ENCODE measurements around the gene NUDT4B.
"Not testable (repeated sequence)": the region's sequence is repeated elsewhere in the genome, so short reads cannot be mapped to it uniquely, and the experiment has no call there.

NUDT4B gene

DNA sequence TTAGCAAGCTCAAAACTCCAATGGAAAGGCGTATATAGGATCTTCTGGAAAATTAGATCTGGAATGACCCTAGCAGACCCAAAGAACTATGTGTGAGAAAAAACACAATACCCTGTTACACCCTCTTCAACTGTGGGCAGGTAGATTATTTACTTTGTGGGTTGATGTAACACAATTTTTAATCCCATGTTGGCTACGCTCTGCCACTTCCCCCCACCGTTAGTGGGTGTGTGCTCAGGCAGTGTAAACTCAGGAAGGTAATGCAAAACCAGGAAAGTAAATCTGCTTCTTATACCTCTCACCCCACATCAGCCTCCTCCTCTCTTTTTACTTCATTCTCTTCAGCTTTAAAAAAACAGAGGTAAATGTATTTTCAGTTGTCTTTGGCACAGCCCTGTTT, 23.7 kb upstream of the NUDT4B start:
- H3K4me2 ChIP-seq; H3K27ac ChIP-seq; H3K4me1 ChIP-seq; H3K9ac ChIP-seq; H3K4me3 ChIP-seq; H3K27me3 ChIP-seq; H3K36me3 ChIP-seq; H4K20me1 ChIP-seq; H3K9me3 ChIP-seq (replicated peaks in 1 of 11): not testable (repeated sequence)

DNA sequence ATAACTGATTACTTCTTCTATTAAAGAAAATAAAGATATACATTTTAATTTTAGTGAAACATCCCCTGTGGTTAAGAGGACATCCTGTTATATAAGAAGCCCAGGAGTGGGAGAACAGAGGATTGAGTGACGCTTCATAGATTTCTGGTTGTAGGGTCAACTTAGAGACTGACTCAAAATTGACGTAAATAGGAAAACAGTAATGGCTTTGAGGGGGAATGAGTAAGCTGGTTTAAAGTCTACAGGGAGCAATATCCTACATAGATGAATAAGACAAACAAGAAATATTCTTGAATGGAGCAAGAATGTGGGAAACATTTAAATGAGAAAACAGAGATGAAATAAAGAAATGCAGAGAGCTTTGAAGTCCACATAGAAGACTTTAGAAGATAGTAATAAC, 20.7 kb upstream of the NUDT4B start:
- not testable (repeated sequence) for H3K27ac ChIP-seq; H3K4me1 ChIP-seq; H3K4me2 ChIP-seq; H3K9ac ChIP-seq; H3K4me3 ChIP-seq; H3K36me3 ChIP-seq; H3K9me3 ChIP-seq (replicated peaks in 1 of 11); H3K27me3 ChIP-seq; H4K20me1 ChIP-seq

DNA sequence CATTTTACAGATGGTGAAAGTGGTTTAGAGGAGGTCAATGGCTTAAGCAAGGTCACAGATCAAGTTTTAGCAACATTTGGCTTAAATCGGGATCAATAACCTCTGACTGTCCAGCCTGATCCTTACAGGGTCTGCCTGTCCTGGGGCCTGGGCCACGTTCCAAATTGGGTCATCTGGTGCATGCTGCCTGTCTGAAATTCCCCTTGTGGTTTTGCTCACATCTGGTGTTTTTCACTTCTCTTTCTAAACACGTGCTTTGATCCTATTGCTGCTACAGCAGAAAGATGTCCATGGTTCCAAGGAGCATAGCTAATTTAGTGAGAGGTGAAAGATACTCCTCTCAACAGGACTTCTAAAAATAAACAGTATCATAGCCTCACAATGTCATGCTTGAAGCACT, 19.4 kb upstream of the NUDT4B start:
- not testable (repeated sequence) for H3K36me3 ChIP-seq; H3K4me3 ChIP-seq; H3K9ac ChIP-seq; H3K4me1 ChIP-seq; H3K9me3 ChIP-seq (replicated peaks in 1 of 11); H3K27me3 ChIP-seq; H4K20me1 ChIP-seq; H3K4me2 ChIP-seq; H3K27ac ChIP-seq

DNA sequence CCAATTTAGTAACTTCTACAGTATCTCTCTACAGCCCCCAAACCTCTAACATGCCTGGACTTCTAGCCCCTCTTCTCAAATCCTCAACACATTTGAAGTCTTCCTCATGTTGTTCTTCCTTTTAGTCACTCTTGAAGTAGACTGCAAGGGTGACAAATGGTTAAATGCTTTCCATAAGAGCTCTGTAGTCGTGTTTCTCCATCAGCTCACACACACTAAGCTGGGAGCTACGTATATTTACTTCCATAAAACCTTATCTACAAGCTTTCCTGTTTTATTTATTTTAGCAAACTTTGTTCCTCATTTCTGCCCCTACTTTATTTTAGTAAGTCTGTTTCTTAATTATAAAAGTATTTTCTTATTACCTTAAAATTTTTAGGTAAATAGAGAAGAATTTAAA, 19.0 kb upstream of the NUDT4B start:
- H3K4me2 ChIP-seq; H3K9ac ChIP-seq; H3K4me1 ChIP-seq; H3K27ac ChIP-seq; H3K4me3 ChIP-seq; H3K36me3 ChIP-seq; H3K9me3 ChIP-seq (replicated peaks in 1 of 11); H3K27me3 ChIP-seq; H4K20me1 ChIP-seq: not testable (repeated sequence)

DNA sequence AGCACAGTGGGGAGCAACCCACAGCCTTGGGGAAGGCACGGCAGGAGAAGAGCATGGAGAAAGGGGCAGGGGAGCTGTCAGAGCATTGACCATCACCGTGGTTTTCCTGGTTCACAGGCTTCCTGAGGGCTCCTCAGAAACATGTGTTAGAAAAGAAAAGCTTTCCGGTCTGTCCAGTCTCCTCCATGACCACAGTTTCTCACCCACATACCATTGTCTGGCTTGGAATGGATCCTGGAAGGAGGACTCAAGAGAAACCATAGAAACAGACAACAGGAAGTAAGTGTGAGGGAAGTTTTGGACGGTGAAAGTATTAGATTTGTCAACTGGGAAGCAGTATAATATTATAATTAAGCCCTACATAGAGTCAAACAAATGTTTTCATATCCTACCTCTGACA, 16.3 kb upstream of the NUDT4B start:
- not testable (repeated sequence) for H3K4me2 ChIP-seq; H3K4me3 ChIP-seq; H3K9me3 ChIP-seq (replicated peaks in 1 of 11); H3K27ac ChIP-seq; H3K9ac ChIP-seq; H3K4me1 ChIP-seq; H3K36me3 ChIP-seq; H3K27me3 ChIP-seq; H4K20me1 ChIP-seq

DNA sequence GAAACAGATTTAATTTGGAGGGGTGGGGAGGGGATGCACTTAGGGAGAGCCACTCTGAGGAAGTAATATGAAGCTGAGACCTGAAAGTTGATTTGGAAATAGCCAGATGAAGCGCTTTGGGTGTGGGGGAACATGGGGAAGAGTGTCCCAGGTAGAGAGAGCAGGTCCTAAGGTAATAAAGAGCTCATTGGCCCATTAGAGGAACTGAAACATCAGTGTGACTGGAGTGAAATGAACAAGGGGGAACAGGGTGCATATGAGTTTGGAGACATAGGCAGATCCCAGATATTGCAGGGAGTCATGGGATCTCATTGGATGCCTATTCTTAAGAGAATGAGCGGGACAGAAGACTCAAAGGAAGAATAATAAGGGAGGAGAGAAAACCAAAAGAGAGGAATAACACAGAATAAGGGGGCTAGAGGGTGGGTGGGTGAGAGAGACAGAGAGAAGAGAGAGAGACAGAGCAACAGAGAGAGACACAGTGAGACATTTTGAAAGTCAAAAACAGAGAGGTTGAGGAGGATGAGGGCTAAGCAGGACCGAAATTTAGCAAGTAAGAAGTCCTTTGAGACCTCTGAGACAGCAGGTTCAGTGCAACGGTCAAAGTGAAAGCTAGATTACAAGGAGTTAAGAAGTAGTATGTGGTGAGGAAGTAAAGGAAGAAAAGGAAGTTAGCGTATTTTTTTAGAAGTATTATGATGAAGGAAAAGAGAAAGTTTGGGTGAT, 14.8 kb upstream of the NUDT4B start:
- H3K27ac ChIP-seq; H3K4me2 ChIP-seq; H3K9me3 ChIP-seq (replicated peaks in 1 of 11); H3K36me3 ChIP-seq; H3K27me3 ChIP-seq; H3K9ac ChIP-seq; H3K4me1 ChIP-seq; H3K4me3 ChIP-seq; H4K20me1 ChIP-seq: not testable (repeated sequence)

DNA sequence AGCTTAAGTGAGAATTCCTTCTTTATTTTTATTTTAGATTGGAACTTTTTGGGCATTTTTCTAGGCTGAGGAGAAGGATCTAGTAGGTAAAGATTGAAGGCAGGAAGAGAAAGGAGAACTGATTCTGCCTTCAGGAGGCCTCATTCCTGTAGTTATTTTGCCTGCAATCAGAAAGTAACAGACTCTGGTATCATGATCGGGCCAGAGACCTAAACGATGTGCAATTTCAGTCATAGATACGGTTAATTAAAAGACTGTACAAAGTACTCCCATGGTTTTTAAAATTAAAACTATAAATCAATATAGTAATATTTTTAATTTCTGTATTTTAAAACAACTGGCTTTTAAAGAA, 14.3 kb upstream of the NUDT4B start:
- not testable (repeated sequence) for H3K9me3 ChIP-seq (replicated peaks in 1 of 11); H3K4me3 ChIP-seq; H4K20me1 ChIP-seq; H3K9ac ChIP-seq; H3K36me3 ChIP-seq; H3K27me3 ChIP-seq; H3K27ac ChIP-seq; H3K4me1 ChIP-seq; H3K4me2 ChIP-seq

DNA sequence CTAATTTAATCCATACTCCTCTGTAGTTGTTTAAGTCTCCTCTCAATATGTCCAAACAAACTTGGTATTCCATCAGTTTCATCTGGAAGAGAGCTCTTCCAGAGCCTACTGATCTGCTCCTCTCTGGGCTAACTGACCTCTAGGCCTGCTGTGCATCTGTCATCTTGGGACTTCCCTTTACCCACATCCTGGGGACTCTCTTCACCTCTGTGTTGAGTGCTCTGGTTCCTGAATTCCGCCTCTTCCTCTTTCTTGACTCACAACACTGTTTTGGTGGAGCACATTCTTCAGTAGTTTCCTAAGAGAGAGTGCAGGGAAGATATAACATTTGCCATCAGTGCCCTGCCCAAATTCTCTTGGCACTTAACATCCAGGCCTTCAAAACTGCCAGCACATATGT, 13.0 kb upstream of the NUDT4B start:
- not testable (repeated sequence) for H3K9ac ChIP-seq; H4K20me1 ChIP-seq; H3K9me3 ChIP-seq (replicated peaks in 1 of 11); H3K27ac ChIP-seq; H3K4me3 ChIP-seq; H3K27me3 ChIP-seq; H3K4me2 ChIP-seq; H3K36me3 ChIP-seq; H3K4me1 ChIP-seq

DNA sequence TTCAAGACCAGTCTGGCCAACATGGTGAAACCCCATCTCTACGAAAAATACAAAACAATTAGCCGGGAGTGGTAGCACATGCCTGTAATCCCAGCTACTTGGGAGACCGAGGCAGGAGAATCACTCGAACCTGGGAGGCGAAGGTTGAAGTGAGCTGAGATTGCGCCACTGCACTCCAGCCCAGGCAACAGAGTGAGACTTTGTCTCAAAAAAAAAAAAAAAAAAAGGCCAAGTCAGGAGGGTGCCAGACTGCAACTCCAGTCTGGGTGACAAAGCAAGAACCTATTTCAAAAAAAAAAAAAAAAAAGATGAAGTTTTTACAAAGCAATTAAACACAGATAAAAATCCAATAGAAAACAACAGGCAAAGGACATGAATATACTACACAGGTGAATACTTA, 9.9 kb upstream of the NUDT4B start:
- not testable (repeated sequence) for H4K20me1 ChIP-seq, H3K27ac ChIP-seq

DNA sequence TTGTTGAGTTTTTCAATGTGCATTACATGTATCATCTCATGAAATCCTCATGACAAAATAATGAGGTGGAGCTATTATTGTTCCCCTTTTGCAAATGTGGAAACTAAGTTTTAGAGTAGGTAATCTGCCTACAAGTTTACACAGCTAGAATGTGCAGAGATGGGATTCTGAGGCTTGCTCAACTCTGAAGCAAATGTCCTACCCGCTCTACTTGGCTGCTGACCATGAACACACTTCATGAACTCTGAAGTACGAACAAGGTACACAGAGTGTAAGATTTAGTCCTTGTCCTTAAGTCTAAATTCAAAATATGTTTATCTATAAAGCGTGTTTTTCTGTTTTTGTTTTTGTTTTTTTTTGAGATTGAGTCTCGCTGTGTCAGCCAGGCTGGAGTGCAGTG, 5.4 kb upstream of the NUDT4B start:
- H3K36me3 ChIP-seq; H3K9ac ChIP-seq; H4K20me1 ChIP-seq; H3K27me3 ChIP-seq; H3K4me3 ChIP-seq; H3K4me1 ChIP-seq; H3K4me2 ChIP-seq; H3K27ac ChIP-seq; H3K9me3 ChIP-seq (replicated peaks in 1 of 11): not testable (repeated sequence)

More for the DNA sequence above, 9.9 kb upstream of the NUDT4B start:
- H3K4me1 ChIP-seq; H3K9me3 ChIP-seq (replicated peaks in 1 of 11); H3K36me3 ChIP-seq; H3K9ac ChIP-seq; H3K4me2 ChIP-seq; H3K27me3 ChIP-seq; H3K4me3 ChIP-seq: not testable (repeated sequence)

DNA sequence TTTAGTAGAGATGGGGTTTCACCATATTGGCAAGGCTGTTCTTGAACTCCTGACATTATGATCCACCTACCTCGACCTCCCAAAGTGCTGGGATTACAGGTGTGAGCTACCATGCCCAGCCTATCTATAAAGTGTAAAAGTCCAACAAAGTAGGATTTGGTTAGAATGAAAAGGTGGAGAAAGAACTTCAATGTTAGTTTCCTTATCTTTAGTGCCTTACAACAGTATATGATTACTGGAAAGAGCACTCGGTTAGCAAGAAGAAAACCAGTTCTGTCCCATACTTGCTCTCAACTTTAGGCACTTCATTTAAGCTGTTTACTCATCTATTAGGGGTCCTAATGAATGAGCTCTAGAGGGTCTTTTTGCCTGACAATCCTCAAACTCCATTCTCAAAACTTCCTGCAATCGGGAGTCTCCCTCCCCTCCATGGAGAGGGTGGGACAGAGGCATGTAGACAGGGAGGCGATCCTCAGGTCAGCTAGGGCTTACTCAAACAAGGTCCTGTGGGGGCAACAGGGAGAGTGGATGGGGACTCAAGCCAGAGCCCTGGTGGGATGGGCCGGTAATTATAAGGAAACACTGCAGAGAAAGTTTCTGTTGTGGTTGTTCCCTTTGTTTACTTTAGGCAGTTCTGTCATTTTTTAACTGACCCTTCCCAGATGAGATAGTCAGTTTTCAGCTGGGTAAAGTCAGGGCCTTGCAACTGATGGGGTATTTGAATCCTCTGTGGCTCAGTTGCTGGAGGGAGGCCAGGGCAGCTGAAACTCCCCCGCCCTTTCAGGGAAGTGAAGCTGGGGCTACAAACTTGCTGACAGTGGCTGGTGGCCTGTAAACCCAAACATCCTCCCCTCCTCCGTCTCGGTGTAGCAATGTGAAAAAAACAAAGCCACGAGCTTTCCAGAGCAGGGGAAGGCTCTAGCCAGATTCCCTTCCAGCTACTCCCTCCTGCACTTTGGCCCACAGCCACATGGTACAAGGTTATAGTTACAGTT, 4.6 kb upstream of the NUDT4B start:
- not testable (repeated sequence) for H3K4me3 ChIP-seq; H3K27ac ChIP-seq; H3K4me1 ChIP-seq; H4K20me1 ChIP-seq; H3K9ac ChIP-seq; H3K4me2 ChIP-seq; H3K27me3 ChIP-seq; H3K9me3 ChIP-seq (replicated peaks in 1 of 11); H3K36me3 ChIP-seq

DNA sequence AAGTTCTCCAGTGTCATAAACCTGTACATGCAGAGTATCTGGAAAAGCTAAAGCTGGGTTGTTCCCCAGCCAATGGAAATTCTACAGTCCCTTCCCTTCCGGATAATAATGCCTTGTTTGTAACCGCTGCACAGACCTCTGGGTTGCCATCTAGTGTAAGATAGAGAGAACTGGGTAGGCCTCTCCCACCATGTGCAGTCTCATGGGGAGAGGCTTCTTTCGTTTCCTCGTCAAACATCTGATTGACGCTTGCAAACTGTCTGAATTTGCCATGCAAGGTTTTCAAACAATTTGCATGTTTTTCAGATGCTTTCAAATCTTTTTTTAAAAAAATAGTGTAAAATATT, 734 bp downstream of the NUDT4B start:
- H3K27me3 ChIP-seq; H3K9me3 ChIP-seq (replicated peaks in 1 of 11); H3K27ac ChIP-seq; H3K4me2 ChIP-seq; H4K20me1 ChIP-seq; H3K4me1 ChIP-seq; H3K36me3 ChIP-seq; H3K4me3 ChIP-seq; H3K9ac ChIP-seq: not testable (repeated sequence)

DNA sequence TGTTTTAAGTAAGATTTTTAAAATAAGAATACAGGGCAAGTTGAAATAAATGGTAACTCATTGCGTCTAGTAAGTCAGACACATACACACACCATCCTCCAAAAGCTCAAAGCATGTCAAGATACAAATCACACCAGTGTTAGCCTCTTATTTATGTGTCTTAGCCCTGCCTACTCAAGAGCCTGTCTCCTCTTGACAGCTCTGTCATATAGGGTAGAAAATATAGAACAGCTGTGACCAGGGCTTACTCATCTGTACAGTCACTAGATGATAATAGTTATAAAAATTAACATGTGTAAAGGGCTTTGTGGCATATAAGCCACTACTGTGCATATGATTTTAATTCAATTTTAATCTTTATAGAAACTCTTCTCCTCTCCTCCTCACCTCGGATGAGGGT, 7.7 kb downstream of the NUDT4B start:
- H3K27me3 ChIP-seq; H3K9me3 ChIP-seq (replicated peaks in 1 of 11); H3K27ac ChIP-seq; H3K4me2 ChIP-seq; H3K9ac ChIP-seq; H3K4me3 ChIP-seq; H3K4me1 ChIP-seq; H3K36me3 ChIP-seq; H4K20me1 ChIP-seq: not testable (repeated sequence)

DNA sequence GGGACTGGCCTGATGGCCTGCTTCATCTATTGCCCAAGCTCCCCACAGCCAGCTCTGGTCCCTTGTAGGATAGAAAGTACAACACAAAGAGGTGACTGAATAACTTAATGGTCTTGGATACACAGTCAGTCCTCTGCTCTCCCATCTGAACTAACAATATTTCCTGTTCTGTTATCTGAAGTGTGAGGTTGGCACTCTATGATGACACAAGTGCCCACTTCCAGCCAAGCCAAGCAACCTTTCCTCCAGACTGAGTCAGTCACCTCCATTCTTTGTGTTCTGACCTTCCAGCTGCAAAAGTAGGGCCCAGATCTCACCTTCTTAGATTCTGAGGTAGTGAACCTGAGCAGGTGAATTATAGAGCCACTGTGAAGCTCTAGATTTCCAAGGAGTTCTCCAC, 8.9 kb downstream of the NUDT4B start:
- H4K20me1 ChIP-seq; H3K9ac ChIP-seq; H3K4me2 ChIP-seq; H3K27ac ChIP-seq; H3K36me3 ChIP-seq; H3K27me3 ChIP-seq; H3K4me1 ChIP-seq; H3K9me3 ChIP-seq (replicated peaks in 1 of 11); H3K4me3 ChIP-seq: not testable (repeated sequence)

DNA sequence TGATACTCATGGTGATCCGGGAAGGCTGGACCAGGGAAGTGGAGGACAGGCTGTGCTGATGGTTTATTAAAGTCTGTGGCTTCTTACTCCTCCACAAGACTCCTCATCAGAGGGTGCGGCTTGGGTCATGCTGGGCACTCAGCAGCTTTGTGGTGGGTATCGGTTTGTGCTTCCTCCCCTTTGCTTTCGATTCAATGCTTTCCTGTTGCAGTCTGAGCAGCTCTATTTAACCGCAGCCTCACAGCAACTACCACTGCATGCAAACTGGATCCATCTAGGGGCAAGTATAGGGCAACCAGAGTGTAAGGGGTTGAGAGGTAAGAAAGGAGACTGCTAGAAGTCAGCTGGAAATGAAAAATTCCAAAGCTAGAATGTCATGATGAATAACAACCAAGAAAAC, 9.8 kb downstream of the NUDT4B start:
- H4K20me1 ChIP-seq; H3K4me3 ChIP-seq; H3K4me2 ChIP-seq; H3K9me3 ChIP-seq (replicated peaks in 1 of 11); H3K27me3 ChIP-seq; H3K4me1 ChIP-seq; H3K27ac ChIP-seq; H3K9ac ChIP-seq; H3K36me3 ChIP-seq: not testable (repeated sequence)

Measured in BLaER1 treated with 17β-estradiol and CSF1 and Interleukin-3, amounts not matched to agents 10 nM and 100 nM (cell line).